GM18526 (cell line): Measurements from ENCODE around the gene NDUFS1.

Experiments
- POLR2A ChIP-seq: IDR thresholded peaks from 3 replicates; pipeline ENCODE4 v1.6.1; 2011; ENCODE audit not compliant: insufficient read length; ENCODE audit errors: extremely low read depth

NDUFS1 gene

DNA sequence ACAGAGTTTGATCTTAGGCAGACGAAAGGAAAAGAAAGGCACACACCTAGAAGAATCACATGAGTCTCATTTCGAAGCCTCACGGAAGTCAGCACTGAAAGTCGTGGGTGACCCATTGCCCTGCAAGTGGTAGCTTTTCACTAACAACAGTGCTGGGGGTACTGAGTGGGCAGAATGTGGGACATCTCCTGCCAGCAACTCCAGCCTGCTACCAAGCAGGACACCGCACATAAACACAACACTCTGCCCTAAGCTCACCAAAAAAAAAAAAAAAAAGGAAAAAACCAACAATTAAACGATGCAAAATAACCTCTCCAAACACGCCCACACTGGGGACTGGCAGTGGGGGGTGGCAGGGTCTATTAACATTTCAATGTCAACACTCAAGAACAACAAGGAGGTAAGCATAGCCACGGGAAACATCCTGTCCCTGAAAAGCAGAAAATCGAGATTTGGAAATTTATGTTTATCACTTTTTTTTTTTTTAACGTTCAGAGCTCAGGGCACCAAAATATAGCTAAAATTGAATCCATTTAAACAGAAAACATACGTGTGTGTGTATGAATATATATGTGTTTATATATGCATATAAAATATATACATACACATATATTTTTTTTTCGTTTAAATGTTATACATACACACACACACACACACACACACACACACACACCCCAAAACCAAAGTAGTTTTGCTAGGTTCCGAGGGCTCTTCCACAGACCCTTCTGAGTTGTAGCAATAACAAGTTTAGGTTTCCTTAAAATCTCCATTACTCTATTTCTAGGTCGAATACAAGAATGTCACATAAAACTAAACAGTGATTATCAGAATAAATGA is 75.4 kb downstream of the NDUFS1 start:
- no peak for TF ChIP-seq POLR2A

DNA sequence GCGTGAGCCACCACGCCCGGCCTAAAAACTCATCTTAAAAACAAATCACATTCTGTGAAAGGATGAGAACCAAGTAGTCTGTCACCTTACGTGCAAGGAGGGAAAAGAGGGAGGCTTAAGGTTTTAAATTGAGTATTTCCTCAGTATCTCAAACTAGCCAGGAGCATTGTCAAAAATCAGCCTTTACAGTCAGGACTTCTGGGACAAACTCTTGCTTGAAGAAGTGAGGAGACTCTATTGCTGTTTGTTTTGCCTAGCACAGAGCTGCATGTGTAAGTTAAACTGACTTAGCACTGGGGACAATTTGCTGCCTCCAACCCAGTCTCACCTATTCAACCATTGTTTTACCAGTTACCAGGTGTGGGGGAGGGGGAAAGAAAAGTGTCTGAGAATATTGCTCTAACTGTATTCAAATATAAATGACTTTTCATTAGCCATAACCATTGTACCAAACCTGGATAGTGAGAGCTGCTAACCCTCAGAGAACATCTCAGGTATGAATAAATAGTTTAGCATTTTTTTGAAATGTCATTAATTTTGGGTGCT is 76.9 kb downstream of the NDUFS1 start:
- TF ChIP-seq POLR2A = no peak

DNA sequence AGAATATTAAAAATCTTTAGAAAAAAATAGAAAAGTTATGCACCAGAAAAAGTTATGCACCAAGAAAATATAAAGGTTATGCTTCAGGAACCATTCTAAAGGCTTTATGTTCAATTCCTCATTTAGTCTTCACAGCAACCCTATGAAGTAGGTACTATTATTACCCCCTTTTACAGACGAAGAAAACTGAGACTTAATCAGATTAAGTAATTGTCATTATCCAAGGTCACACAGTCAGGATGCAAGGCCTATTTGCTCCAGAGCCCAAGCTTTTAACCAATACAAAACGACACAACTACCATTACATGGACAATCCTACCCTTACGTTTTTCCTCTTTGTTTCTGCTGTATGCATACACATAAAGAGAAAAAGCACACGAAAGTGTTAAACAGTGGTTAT is 78.3 kb downstream of the NDUFS1 start:
- TF ChIP-seq POLR2A = no peak

DNA sequence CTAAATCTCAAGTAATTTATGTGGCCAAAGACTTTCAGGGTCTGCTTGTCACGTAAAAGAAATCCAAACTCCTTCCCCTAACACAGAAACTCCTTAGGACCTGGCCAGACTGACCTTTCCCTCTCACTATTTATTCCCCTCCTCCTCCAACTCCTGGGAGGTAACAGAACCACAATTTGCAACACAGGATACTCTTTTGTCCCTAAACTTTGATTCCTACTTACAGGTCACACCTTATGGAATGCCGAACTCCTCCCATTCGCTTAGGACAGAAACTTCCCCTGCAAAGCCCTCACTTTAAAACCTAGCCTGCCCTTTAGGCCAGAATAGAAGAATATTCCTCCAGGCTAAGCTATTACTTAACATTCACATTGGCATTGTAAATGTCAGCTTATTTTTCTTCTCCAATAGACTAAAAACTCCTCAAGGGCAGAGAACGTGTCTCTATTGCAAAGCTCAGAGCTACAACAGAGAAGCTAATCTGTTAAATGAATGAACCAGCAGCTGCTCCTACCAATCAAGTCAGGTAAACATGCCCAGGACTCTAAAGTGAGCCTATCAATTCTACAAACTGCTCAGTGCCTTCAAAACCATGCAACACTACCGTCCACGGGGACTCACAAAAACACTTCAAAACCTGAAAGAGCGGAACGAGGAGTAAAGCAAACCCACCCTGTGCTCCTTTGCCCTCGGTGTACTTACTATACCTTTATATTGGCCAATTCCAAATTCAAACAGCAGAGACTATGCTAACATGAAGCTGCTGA is 79.4 kb downstream of the NDUFS1 start:
- no peak for TF ChIP-seq POLR2A

DNA sequence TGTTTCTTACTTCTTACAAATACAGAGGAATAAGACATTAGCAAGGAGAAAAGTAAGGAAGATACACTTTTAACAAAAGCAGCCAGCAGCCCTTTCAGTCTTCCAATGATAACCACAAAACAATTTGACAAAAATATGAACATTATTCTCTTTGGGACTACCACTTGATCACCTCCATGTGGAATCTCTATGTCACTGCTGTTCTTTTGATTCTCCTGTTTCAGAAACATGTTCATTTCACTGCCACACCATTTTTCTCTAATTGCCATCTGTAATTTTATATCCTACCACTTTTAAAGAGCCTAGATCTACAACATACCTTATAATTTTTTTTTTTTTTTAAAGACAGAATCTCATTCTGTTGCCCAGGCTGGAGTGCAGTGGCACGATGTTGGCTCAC is 84.1 kb downstream of the NDUFS1 start:
- TF ChIP-seq POLR2A = no peak

DNA sequence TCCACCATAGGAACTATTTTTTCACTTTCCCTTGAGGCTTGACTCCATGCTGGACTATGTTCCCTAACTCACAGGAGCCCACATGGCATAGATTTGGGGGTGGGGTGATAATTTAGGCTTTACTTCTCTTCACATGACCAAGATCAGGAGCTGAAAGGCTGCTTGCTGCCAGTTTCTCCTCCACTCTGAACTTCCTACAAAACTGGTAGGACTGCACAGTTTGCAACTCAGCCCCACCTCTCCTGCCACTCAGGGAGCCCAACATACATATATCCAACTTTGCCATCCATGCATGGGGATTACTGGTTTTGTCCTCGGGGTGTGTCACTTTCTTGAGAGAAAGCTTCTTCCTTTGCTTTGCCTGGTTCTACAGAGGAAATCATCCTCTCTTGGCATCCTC is 87.4 kb downstream of the NDUFS1 start:
- no peak for TF ChIP-seq POLR2A

DNA sequence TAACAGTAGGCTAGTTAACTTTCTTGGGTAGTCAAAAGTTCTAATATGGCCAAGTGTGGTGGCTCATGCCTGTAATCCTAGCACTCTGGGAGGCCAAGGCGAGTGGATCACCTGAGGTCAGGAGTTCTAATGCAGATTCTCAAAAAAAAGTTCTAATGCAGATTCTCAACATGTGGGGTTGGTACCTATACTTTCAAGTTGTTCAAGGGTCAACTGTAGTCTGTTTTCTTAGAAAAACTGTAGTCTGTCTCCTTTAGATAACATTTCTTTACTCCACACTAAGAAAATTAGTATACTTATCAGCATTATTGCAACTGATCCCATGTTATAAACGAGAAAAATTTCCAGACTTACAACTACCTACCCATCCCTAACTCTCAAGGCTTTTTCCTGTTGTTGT is 89.8 kb downstream of the NDUFS1 start:
- TF ChIP-seq POLR2A = no peak

DNA sequence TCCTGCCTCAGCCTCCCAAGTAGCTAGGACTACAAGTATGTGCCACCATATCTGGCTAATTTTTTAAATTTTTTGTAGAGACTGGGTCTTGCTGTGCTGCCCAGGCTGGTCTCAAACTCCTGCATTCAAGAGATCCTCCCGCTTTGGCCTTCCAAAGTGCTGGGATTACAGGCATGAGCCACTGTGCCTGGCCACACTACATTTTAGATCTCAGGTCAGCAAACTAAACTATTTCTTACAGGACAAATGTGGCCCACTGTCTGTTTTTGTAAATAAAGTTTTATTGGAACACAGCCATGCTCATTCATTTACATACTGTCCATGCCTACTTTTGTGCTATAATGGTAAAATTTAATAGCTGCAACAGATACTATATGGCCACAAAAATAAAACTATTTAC is 91.0 kb downstream of the NDUFS1 start:
- no peak for TF ChIP-seq POLR2A
